ENCODE data around the gene ASPG.

ASPG gene

DNA sequence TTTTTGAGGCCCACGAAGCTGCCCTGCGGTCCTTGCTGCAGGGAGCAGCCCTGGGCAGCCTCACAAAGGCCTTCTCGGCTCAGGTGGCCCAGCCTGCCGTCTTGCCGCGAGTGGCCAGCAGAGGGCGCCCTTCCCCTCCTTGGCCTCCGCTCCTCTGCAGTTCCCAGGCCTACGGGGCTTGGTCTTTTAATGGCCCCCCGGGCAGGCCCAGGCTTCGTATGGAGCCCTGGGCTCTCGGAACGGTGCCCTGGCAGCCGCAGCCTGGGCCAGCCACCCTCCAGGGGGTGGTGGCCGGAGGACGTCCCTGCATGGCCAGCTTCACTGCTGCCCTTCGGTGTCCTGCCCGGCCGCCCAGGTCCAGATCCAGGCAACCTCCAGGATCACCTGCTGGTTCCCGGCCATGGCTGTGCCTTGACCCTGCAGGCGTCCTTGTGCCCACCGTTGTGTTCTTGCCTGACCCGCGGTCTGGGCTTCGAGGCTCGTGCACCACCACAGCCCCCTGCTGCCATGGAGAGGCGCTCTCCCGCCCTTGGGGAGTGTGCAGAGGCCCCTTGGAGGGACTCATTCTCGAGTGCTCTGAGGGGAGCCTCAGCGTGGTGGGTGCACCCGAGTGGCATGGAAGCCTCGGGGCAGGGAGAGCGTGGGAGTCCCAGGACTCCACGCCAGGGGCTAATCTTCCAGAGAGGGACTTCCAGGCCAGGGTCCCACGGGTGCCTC is 9.4 kb downstream of the ASPG start:
- peak; percentile 78 for DNase-seq

DNA sequence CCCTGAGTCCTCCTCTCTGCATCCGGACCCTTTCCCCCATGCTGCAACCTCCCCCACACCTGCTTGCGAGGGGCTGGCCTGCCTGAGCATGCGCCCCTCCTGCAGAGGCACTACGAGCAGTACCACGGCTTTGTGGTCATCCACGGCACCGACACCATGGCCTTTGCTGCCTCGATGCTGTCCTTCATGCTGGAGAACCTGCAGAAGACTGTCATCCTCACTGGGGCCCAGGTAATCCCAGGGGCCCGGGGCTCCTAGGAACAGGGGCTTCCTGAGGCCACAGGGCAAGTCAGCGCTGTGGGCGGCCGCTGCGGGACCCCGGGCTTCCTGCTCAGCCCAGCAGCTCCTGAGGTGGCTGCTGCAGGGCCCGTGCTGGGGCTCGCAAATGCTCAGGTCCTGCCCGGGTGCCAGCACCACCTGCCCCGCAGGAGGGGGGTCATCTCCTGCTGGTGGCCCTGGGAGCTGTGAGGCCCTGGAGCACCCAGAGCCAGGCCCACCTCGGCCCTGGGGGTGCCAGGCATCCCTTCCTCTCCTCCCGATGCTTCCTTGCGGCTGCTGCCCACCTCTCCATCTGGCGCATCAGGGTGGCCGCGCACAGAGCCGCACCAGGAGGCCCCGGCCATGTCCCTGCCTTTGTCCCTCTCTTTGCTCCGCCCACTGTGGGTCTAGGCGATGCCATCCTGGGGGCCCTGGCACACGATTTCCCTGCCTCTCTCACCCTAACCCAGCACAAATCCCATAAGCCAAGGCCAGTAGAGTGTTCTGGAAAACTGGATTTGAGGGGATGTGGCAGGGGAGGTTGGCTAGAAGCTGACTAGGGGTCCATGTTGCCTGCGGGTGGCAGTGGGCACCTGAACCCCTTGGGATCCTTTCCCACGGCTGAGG is 10.2 kb downstream of the ASPG start:
- no peak for DNase-seq

GRCh38 chr14:104096318-104096717 is 10.8 kb downstream of the ASPG start:
- no peak for DNase-seq

DNA sequence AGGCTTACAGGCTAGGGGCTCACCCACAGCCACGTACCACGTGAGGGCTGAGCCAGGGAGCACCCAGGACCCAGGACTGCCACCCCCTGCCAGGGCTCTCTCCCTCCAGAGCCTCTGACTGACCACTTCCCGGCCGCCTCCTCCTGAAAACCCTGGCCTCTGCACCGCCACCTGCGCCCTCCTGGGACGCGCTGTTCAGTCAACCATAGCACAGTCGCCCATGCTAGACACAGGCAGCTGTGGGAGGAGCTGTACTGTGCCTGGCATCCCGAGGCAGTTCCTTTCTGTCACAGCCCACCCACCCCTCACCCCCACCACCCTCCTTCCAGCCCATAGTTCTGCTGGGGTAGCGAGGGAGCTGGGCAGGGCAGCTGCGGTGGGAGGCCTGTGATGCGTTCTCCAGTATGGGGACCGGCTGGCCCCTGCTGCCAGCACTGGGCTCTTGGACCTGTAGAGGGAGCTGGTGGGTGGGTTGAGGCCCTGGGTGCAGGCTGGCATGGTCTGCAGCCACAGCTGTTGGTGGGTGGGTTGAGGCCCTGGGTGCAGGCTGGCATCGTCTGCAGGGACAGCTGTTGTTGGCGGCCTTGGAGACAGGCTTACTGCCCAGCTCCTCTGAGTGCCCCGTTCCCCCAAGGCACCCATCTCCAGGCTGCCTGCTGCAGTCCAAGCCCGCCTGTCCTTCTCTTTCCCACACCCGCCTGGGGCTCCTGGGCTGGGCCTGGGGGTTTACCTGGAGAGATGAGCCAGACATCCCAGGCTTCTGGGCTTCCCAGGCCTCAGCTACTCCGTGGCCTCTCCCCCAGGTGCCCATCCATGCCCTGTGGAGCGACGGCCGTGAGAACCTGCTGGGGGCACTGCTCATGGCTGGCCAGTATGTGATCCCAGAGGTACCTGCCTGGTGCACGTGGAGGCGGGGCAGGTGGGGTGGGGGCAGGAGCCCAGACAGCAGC is 11.5 kb downstream of the ASPG start:
- DNase-seq, result no peak

DNA sequence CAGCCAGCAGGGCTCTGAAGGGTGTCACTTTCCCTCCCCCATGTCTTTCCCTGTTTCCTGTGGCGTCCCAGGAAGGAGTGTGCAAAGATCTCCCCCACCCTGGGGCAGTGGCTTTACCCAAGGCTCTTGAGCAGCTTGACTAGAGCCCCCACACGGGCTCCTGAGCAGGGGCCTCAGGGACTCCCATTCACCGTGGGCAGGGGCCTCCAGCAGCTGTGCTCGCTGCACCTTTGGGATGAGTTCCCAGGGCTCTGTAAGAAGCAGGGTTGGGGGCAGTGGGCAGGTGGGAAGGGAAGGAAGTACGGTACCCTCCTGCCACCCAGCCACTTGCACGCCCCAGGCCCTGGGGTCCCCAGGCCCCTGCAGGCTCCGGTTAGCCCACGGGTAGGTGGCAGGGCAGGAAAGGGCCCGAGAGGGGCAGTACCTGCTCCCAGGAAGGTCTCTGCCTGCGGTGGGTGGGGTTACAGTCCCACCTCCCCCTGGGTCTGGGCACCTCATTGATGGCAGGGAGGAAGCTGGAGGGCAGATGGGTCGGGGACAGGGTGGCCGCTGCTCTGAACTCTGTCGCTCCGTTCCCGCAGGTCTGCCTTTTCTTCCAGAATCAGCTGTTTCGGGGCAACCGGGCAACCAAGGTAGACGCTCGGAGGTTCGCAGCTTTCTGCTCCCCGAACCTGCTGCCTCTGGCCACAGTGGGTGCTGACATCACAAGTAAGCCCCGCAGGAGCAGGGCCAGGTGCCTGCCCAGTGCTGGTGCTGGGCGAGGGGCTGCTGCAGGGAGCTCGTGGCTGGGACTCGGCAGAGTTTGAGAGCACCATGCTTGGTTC is 13.0 kb downstream of the ASPG start:
- no peak for DNase-seq

GRCh38 chr14:104099096-104100041 is 13.9 kb downstream of the ASPG start:
- no peak for DNase-seq

GRCh38 chr14:104100171-104101085 is 14.9 kb downstream of the ASPG start:
- no peak for DNase-seq

- no peak for DNase-seq
Measured at GRCh38 chr14:104101086-104101621, 15.7 kb downstream of the ASPG start.

GRCh38 chr14:104101651-104102281 is 16.3 kb downstream of the ASPG start:
- DNase-seq, result no peak

GRCh38 chr14:104102282-104102914 is 16.9 kb downstream of the ASPG start:
- DNase-seq, result no peak

DNA sequence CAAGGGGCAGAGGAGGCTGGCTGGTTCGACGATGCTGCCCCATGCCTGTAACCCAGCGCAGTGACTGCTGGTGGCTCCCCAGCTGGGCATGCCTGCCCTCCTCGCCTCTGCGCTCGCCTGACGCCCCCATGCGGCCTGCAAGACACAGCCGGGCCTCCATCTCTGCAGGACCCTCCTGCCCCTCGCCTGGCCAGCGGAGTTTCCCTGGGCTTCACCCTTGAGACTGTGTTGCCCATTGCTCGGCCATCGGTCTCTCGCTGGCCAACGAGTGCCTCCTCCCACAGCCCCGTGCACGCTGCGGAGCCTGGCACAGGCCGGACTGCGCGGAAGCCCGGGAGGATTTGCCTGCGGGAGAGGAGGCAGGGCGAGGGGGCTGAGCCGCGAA is 17.6 kb downstream of the ASPG start:
- no peak for DNase-seq

DNA sequence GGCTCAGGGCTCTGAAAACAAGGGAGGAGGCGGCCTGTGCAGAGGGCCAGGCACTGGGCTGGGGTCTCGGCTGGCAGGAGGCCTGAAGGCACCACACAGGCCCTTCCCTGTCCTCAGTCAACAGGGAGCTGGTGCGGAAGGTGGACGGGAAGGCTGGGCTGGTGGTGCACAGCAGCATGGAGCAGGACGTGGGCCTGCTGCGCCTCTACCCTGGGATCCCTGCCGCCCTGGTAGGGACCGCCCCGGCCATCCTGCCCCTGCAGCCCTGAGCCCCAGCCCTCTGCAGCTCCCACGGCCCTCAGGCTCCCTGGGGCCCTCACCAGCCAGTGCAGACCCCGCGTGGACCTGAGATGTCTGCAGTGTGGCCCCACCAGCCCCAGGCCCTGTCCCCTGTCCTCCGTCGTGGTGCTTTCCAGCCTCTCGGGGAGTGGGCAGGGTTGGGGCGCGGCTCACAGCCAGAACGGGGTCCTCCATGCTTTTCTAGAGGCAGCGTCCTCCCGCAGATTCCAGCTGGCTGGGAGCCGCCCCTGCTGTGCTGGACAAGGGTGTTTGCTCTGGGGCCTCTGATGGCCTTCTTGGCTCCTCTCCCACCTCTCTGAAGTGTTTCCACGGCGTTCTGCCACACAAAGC is 18.1 kb downstream of the ASPG start:
- DNase-seq, result peak; percentile 31

- peak; percentile 34 for DNase-seq
Measured at GRCh38 chr14:104104076-104104901, 18.8 kb downstream of the ASPG start.

GRCh38 chr14:104105071-104105821 is 19.7 kb downstream of the ASPG start:
- DNase-seq, result peak; percentile 27

DNA sequence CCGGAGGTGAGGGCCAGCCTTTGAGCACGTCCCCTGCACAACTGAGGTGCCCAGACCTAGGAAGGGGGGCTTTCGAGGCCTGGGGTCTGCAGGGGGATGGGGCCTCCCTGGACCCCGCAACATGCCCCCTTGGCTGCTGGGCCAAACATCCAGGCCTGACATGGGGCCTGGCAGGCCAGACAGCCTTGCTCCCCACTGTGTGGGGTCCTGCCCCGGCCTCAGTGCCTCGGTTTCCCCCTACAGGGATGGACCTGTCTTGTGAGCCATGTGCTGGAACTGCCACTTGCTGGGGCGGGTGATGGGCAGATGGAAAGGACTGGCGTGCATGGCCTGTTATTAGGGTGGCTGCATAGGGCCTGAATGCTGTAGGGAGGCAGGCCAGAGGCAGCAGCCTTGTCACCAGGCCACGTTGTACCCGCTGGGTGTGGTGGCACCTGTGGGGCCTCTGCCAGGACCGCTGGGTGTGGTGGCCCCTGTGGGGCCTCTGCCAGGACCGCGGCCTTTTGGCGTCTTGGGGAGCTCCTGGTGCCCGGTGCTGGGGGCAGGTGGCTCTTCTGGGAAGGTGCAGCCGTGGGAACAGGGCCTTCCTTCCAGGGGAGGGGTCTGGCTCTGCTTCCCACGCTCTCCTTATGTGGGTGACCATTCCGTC is 20.4 kb downstream of the ASPG start:
- DNase-seq, result peak; percentile 23
